ENCODE data around the gene NAALADL2. TPM values are rescaled to one million over a fixed set of nuclear protein-coding genes. Genes with fewer than 3 reads are reported as not detected.

The NAALADL2 gene
- total RNA-seq, 1 experiment from 2014 or later = 1.6 TPM

DNA sequence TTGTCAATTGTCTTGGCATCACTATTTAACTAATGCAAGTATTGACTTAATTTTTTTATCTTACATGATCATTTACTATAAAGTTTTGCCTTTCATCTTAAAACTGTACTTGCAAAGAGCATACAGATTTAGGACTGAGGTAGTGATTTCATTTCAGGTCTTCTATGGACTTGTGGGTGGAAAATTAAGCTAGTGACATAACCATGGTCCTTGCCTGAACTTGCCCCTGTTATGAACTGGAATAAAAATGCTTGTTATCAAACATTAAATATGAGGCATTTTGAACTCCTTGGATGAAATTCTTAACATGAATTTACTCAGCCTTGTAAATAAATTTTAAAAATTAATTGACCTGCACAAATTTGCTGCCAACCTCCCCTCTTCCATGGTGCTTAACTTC lies 712.0 kb downstream of the NAALADL2 start:
- no peak for DNase-seq
- H3K27ac ChIP-seq (ENCODE audit: insufficient read length, low read depth, low read length) = no peak overlapping the region
- no peaks in the 10 kb centered on the region for H3K4me1 ChIP-seq (ENCODE audit: insufficient read depth, low read length)
- H4K8ac ChIP-seq (replicated peaks; ENCODE audit: insufficient read length, low read depth, low read length) = no peak overlapping the region
- no peak overlapping the region for H2BK12ac ChIP-seq (ENCODE audit: insufficient read length, low read depth, low read length)
- no peak overlapping the region for H2BK5ac ChIP-seq (ENCODE audit: insufficient read length, low read length)
- Mint-ChIP-seq H3K27ac (no peak overlapping the region), H3K27me3 (ENCODE audit: low read depth) (no peaks in the 10 kb centered on the region), H3K9me3 (no peaks in the 10 kb centered on the region), H3K4me3 (no peak overlapping the region), H3K4me1 (peaks cover 5 to 8% of the 10 kb centered on the region in 2 experiments; a peak in 3 of 4 replicates), H3K36me3 (ENCODE audit: insufficient read depth in 1 of 3, low read depth in 3 of 3) (no peaks in the 10 kb centered on the region; a peak in 1 of 7 replicates)
- no peak overlapping the region for H3K4ac ChIP-seq (ENCODE audit: low read depth, low read length)
- H3K23me2 ChIP-seq (ENCODE audit: insufficient read length, low read depth, low read length, poor library complexity, severe bottlenecking) = no peaks in the 10 kb centered on the region
- H3K18ac ChIP-seq (ENCODE audit: insufficient read length, low read depth, low read length) = no peak overlapping the region
- no peak overlapping the region for H2AFZ ChIP-seq (ENCODE audit: low read length)
- H4K20me1 ChIP-seq (ENCODE audit: control insufficient read depth, insufficient read depth, insufficient read length) = no peaks in the 10 kb centered on the region
- H3K79me2 ChIP-seq (ENCODE audit: insufficient read depth, low read length) = no peaks in the 10 kb centered on the region
- no peaks in the 10 kb centered on the region for H3K79me1 ChIP-seq (ENCODE audit: insufficient read depth, low read depth, low read length, poor library complexity, severe bottlenecking)
- H3K9me3 ChIP-seq (ENCODE audit: control insufficient read depth, low read depth, low read length) = no peaks in the 10 kb centered on the region
- H3K23ac ChIP-seq (ENCODE audit: insufficient read length, low read depth, low read length) = no peak overlapping the region
- H3T11ph ChIP-seq (ENCODE audit: low read length) = no peak overlapping the region
- no peak overlapping the region for H3K56ac ChIP-seq (ENCODE audit: insufficient read length, low read depth, low read length)
- H4K5ac ChIP-seq (ENCODE audit: insufficient read length, low read depth, low read length) = no peak overlapping the region
- H2BK15ac ChIP-seq (ENCODE audit: low read depth, low read length) = no peak overlapping the region
- H2BK120ac ChIP-seq (ENCODE audit: low read depth, low read length, poor library complexity, severe bottlenecking) = no peak overlapping the region
- H2BK20ac ChIP-seq (ENCODE audit: low read depth, low read length, poor library complexity, severe bottlenecking) = no peak overlapping the region
- no peak overlapping the region for H3K9ac ChIP-seq (ENCODE audit: extremely low read depth, insufficient read length, low read length)
- no peak overlapping the region for H3K14ac ChIP-seq (ENCODE audit: insufficient read depth, low read length)
- H2AK5ac ChIP-seq (ENCODE audit: insufficient read length, low read length) = no peak overlapping the region
- no peaks in the 10 kb centered on the region for H3K27me3 ChIP-seq (ENCODE audit: insufficient read depth, low read length)
- no peak overlapping the region for H4K91ac ChIP-seq (ENCODE audit: insufficient read length, low read depth, low read length)
- H3K4me2 ChIP-seq (ENCODE audit: insufficient read depth, insufficient read length, low read length) = no peak overlapping the region
- TF ChIP-seq, protein P1, sequence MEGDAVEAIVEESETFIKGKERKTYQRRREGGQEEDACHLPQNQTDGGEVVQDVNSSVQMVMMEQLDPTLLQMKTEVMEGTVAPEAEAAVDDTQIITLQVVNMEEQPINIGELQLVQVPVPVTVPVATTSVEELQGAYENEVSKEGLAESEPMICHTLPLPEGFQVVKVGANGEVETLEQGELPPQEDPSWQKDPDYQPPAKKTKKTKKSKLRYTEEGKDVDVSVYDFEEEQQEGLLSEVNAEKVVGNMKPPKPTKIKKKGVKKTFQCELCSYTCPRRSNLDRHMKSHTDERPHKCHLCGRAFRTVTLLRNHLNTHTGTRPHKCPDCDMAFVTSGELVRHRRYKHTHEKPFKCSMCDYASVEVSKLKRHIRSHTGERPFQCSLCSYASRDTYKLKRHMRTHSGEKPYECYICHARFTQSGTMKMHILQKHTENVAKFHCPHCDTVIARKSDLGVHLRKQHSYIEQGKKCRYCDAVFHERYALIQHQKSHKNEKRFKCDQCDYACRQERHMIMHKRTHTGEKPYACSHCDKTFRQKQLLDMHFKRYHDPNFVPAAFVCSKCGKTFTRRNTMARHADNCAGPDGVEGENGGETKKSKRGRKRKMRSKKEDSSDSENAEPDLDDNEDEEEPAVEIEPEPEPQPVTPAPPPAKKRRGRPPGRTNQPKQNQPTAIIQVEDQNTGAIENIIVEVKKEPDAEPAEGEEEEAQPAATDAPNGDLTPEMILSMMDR (conservative IDR thresholded peaks at IDR 0.05) = no peak

Data from H9 (cell line).